Smooth muscle cell (in vitro differentiated cells): ENCODE data around the gene BCHE. TPM values are rescaled to one million over a fixed set of nuclear protein-coding genes. Genes with fewer than 3 reads are reported as not detected.

Source experiments
- DNase-seq: peaks from one replicate; lab custom pipeline; 2025; ENCODE audit not compliant: unreplicated experiment; lab: John Stamatoyannopoulos, UW
- H2AFZ ChIP-seq: fragments of 200-600 bp; sonication (generic); 2 replicates; pipeline ENCODE4 v1.6.0; 2016; ENCODE audit warnings: antibody characterized with exemption, low read depth, mild to moderate bottlenecking
- H3F3A ChIP-seq: fragments of 200-600 bp; sonication (generic); 2 replicates; pipeline ENCODE4 v1.6.0; 2017; ENCODE audit warnings: antibody characterized with exemption, low read depth
- H3K27ac ChIP-seq: fragments of 200-600 bp; sonication (generic); 2 replicates; pipeline ENCODE4 v1.5.1; 2016; ENCODE audit warnings: low read depth, mild to moderate bottlenecking
- H3K27me3 ChIP-seq: fragments of 200-600 bp; sonication (generic); 2 replicates; pipeline ENCODE4 v1.6.1; 2016; ENCODE audit warnings: low read depth, mild to moderate bottlenecking
- H3K36me3 ChIP-seq: fragments of 200-600 bp; sonication (generic); 2 replicates; pipeline ENCODE4 v1.5.1; 2016; ENCODE audit warnings: low read depth
- H3K4me1 ChIP-seq: fragments of 200-600 bp; sonication (generic); 2 replicates; pipeline ENCODE4 v1.5.1; 2016; ENCODE audit warnings: low read depth
- H3K4me2 ChIP-seq: fragments of 200-600 bp; sonication (generic); 2 replicates; pipeline ENCODE4 v1.6.0; 2016; ENCODE audit warnings: mild to moderate bottlenecking
- H3K4me3 ChIP-seq: fragments of 200-600 bp; sonication (generic); 2 replicates; pipeline ENCODE4 v1.5.1; 2016; ENCODE audit warnings: mild to moderate bottlenecking
- H3K79me2 ChIP-seq: fragments of 200-600 bp; sonication (generic); 2 replicates; pipeline ENCODE4 v1.6.0; 2016; ENCODE audit warnings: low read depth, mild to moderate bottlenecking
- H3K9ac ChIP-seq: fragments of 200-600 bp; sonication (generic); 2 replicates; pipeline ENCODE4 v1.6.0; 2016; ENCODE audit warnings: low read depth
- H3K9me3 ChIP-seq: fragments of 200-600 bp; sonication (generic); replicated peaks from 2 replicates; pipeline ENCODE4 v1.5.1; 2016; ENCODE audit warnings: low read depth
- H4K20me1 ChIP-seq: fragments of 200-600 bp; sonication (generic); 2 replicates; pipeline ENCODE4 v1.6.0; 2016; ENCODE audit warnings: low read depth
- CTCF ChIP-seq: fragments of 200-600 bp; sonication (generic); IDR thresholded peaks from 2 replicates; pipeline ENCODE4 v1.5.1; 2017; ENCODE audit warnings: borderline replicate concordance, mild to moderate bottlenecking, antibody characterized with exemption; ENCODE audit not compliant: insufficient read depth, poor library complexity, severe bottlenecking
- WGBS: methylation state at CpG from one replicate; pipeline ENCODE4 v1.1.7; 2016; ENCODE audit warnings: low lambda C conversion rate; 5-methylcytosine and 5-hydroxymethylcytosine counted together
- polyA plus RNA-seq: library from polyadenylated mRNA; unstranded; fragments of >200 nt; fragmentation: Nextera tagmentation; extraction: Ambion mirVana; gene quantifications from 2 replicates; pipeline ENCODE4 v1.2.1, GENCODE V29; 2016
- total RNA-seq: library from RNA; depleted of rRNA; stranded (reverse); fragments of >200 nt; gene quantifications from 2 replicates; pipeline ENCODE4 v1.2.3, GENCODE V29; 2014

Gene BCHE
- total and polyA plus RNA-seq, 2 experiments from 2014 or later = 0.22 TPM; not detected in 1

- Histone ChIP-seq H3K36me3 (no peaks in the 10 kb centered on the region), H3K4me1 (no peaks in the 10 kb centered on the region), H3K4me3 (no peak overlapping the region), H4K20me1 (no peaks in the 10 kb centered on the region), H3K9ac (no peak overlapping the region), H3K4me2 (no peak overlapping the region), H3K9me3 (no peaks in the 10 kb centered on the region), H3K27me3 (no peaks in the 10 kb centered on the region), H3K27ac (no peak overlapping the region), H3F3A (no peaks in the 10 kb centered on the region), H3K79me2 (no peaks in the 10 kb centered on the region), H2AFZ (no peak overlapping the region)
- TF ChIP-seq CTCF = no peak
- WGBS = 38% methylated on average over 2 of the region's 2 CpGs
- no peak for DNase-seq
Measured at GRCh38 chr3:165820671-165821123, 16.5 kb downstream of the BCHE start.

GRCh38 chr3:165817160-165817709, 20.0 kb downstream of the BCHE start:
- no peak overlapping the region for H3K27ac ChIP-seq
- no peak for DNase-seq
- H3K4me3 ChIP-seq = no peak overlapping the region
- H4K20me1 ChIP-seq = no peaks in the 10 kb centered on the region
- no peaks in the 10 kb centered on the region for H3K4me1 ChIP-seq
- no peaks in the 10 kb centered on the region for H3K27me3 ChIP-seq
- H3K9me3 ChIP-seq = no peaks in the 10 kb centered on the region
- no peak overlapping the region for H3K9ac ChIP-seq
- no peak overlapping the region for H2AFZ ChIP-seq
- no peak for TF ChIP-seq CTCF
- no peaks in the 10 kb centered on the region for H3F3A ChIP-seq
- H3K4me2 ChIP-seq = no peak overlapping the region
- H3K36me3 ChIP-seq = no peaks in the 10 kb centered on the region
- 91% methylated on average over 3 of the region's 3 CpGs for WGBS
- H3K79me2 ChIP-seq = no peaks in the 10 kb centered on the region

- Histone ChIP-seq H4K20me1 (no peaks in the 10 kb centered on the region), H3K4me3 (no peak overlapping the region), H3K36me3 (no peaks in the 10 kb centered on the region), H2AFZ (no peak overlapping the region), H3F3A (no peaks in the 10 kb centered on the region), H3K4me2 (no peak overlapping the region), H3K4me1 (no peaks in the 10 kb centered on the region), H3K9ac (no peak overlapping the region), H3K9me3 (no peaks in the 10 kb centered on the region), H3K27ac (no peak overlapping the region), H3K27me3 (no peaks in the 10 kb centered on the region), H3K79me2 (no peaks in the 10 kb centered on the region)
- DNase-seq = no peak
- WGBS = 78% methylated on average over 1 of the region's 1 CpG
- no peak for TF ChIP-seq CTCF
Measured at GRCh38 chr3:165816209-165816608, 21.0 kb downstream of the BCHE start.

GRCh38 chr3:165815682-165816081, 21.5 kb downstream of the BCHE start:
- H3K9me3 ChIP-seq = no peaks in the 10 kb centered on the region
- no peak for TF ChIP-seq CTCF
- 82% methylated on average over 2 of the region's 2 CpGs for WGBS

More at GRCh38 chr3:165815682-165816081, 21.5 kb downstream of the BCHE start:
- H2AFZ ChIP-seq = no peak overlapping the region
- no peak overlapping the region for H3K27ac ChIP-seq
- H3K4me1 ChIP-seq = no peaks in the 10 kb centered on the region
- H3K4me2 ChIP-seq = no peak overlapping the region
- DNase-seq = no peak
- no peaks in the 10 kb centered on the region for H3K27me3 ChIP-seq
- no peaks in the 10 kb centered on the region for H3K36me3 ChIP-seq
- H3K79me2 ChIP-seq = no peaks in the 10 kb centered on the region
- no peaks in the 10 kb centered on the region for H3F3A ChIP-seq
- H3K9ac ChIP-seq = no peak overlapping the region
- H4K20me1 ChIP-seq = no peaks in the 10 kb centered on the region
- H3K4me3 ChIP-seq = no peak overlapping the region
